NCI-H510A (cell line): ENCODE measurements around the gene ASCC3.
"Not testable (repeated sequence)": the region's sequence is repeated elsewhere in the genome, so short reads cannot be mapped to it uniquely, and the experiment has no call there.

Source experiments
- DNase-seq: peaks from one replicate; lab custom pipeline; 2025; lab: John Stamatoyannopoulos, UW

ASCC3 gene

GRCh38 chr6:100806296-100806695 lies 74.8 kb downstream of the ASCC3 start:
- no peak for DNase-seq

- no peak for DNase-seq
Observed at GRCh38 chr6:100803264-100804045, 77.7 kb downstream of the ASCC3 start.

GRCh38 chr6:100801036-100801435 lies 80.1 kb downstream of the ASCC3 start:
- no peak for DNase-seq

- no peak for DNase-seq
Observed at GRCh38 chr6:100796049-100796823, 84.9 kb downstream of the ASCC3 start.

GRCh38 chr6:100790084-100790483 lies 91.0 kb downstream of the ASCC3 start:
- no peak for DNase-seq

- no peak for DNase-seq
Observed at GRCh38 chr6:100785982-100786381, 95.1 kb downstream of the ASCC3 start.

GRCh38 chr6:100780648-100781047 lies 100.5 kb downstream of the ASCC3 start:
- DNase-seq = no peak

GRCh38 chr6:100775667-100776066 lies 105.5 kb downstream of the ASCC3 start:
- no peak for DNase-seq

GRCh38 chr6:100774681-100775080 lies 106.4 kb downstream of the ASCC3 start:
- no peak for DNase-seq

GRCh38 chr6:100768816-100769351 lies 112.2 kb downstream of the ASCC3 start:
- DNase-seq = no peak

- no peak for DNase-seq
Observed at GRCh38 chr6:100763617-100764241, 117.4 kb downstream of the ASCC3 start.

- DNase-seq = no peak
Observed at GRCh38 chr6:100761841-100762240, 119.3 kb downstream of the ASCC3 start.

- DNase-seq = not testable (repeated sequence)
Observed at GRCh38 chr6:100758386-100758785, 122.7 kb downstream of the ASCC3 start.

GRCh38 chr6:100753421-100753820 lies 127.7 kb downstream of the ASCC3 start:
- DNase-seq = no peak

GRCh38 chr6:100751590-100751989 lies 129.5 kb downstream of the ASCC3 start:
- DNase-seq = no peak

- no peak for DNase-seq
Observed at GRCh38 chr6:100745419-100746041, 135.6 kb downstream of the ASCC3 start.

- DNase-seq = no peak
Observed at GRCh38 chr6:100740439-100740838, 140.7 kb downstream of the ASCC3 start.

- DNase-seq = not testable (repeated sequence)
Observed at GRCh38 chr6:100737720-100738119, 143.4 kb downstream of the ASCC3 start.

- DNase-seq = no peak
Observed at GRCh38 chr6:100731411-100731810, 149.7 kb downstream of the ASCC3 start.

- no peak for DNase-seq
Observed at GRCh38 chr6:100730001-100730980, 150.8 kb downstream of the ASCC3 start.

GRCh38 chr6:100726666-100727065 lies 154.5 kb downstream of the ASCC3 start:
- no peak for DNase-seq
